Adipocyte (in vitro differentiated cells): ENCODE results near the gene CARD9.
"Not testable (repeated sequence)": the region's sequence is repeated elsewhere in the genome, so short reads cannot be mapped to it uniquely, and the experiment has no call there.

Experiments
- DNase-seq: peaks from one replicate; pipeline ENCODE4 v3.0.0-alpha.2; 2015; ENCODE audit warnings: low read depth
- H3K27me3 ChIP-seq: replicated peaks from 2 replicates; pipeline ENCODE4 v1.7.0; 2013; ENCODE audit warnings: mild to moderate bottlenecking, low read length, moderate library complexity; ENCODE audit not compliant: control insufficient read depth, insufficient read depth
- H3K36me3 ChIP-seq: 2 replicates; pipeline ENCODE4 v1.7.0; 2013; ENCODE audit warnings: low read length, mild to moderate bottlenecking, moderate library complexity; ENCODE audit not compliant: control insufficient read depth, insufficient read depth, severe bottlenecking
- H3K4me1 ChIP-seq: 2 replicates; pipeline ENCODE4 v1.7.0; 2013; ENCODE audit warnings: mild to moderate bottlenecking, low read length, moderate library complexity; ENCODE audit not compliant: control insufficient read depth, insufficient read depth
- H3K4me3 ChIP-seq: 2 replicates; pipeline ENCODE4 v1.7.0; 2013; ENCODE audit warnings: mild to moderate bottlenecking, low read length, moderate library complexity
- H3K9ac ChIP-seq: 2 replicates; pipeline ENCODE4 v1.7.0; 2013; ENCODE audit warnings: mild to moderate bottlenecking, low read length, moderate library complexity
- H3K9me3 ChIP-seq: 2 replicates; pipeline ENCODE4 v1.7.0; 2013; ENCODE audit warnings: mild to moderate bottlenecking, low read length, moderate library complexity; ENCODE audit not compliant: control insufficient read depth

Gene CARD9

DNA sequence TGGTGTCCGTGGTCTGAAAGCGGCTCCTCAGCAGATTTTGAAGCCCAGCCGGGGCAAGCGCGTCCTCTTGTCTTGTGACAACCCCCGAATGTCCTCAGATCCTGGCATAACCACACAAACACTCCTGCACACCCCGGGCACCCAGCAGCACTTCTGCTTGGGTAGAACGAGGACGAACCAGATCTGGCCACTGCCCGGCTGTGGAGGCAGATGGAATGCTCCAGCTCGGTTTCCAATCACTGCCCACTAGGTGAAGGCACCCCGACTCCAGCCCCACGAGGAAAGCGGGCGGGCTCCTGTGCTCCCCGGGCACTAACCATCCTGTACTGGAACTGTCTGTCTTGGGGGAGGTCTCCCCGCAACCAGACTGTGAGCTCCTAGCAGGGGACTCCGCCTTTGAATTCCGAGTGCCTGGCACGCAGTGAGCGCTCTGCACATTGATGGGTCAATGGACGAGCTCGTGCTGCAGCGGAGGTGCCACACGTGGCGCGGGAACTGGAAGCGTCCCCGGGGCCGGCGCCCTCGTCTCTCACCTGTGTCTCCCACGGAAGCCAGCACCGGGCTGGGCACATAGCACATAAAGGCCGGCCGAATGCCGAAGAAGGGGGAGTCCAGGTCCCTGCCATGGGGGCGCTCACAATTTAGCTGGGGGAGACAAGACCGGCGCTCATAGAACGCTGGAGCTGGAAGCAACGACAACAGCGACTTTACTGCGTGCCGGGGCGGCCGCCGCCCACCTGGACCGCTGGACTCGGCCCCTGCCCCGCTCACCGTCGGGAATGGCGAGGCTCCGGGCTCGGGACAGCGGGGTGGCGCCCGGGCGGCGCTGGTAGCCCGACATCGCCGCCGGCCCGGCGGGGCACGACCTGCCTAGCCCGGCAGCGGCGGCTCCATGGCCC, 36.3 kb upstream of the CARD9 start:
- peaks cover 53% of the 10 kb centered on the region for H3K36me3 ChIP-seq

DNA sequence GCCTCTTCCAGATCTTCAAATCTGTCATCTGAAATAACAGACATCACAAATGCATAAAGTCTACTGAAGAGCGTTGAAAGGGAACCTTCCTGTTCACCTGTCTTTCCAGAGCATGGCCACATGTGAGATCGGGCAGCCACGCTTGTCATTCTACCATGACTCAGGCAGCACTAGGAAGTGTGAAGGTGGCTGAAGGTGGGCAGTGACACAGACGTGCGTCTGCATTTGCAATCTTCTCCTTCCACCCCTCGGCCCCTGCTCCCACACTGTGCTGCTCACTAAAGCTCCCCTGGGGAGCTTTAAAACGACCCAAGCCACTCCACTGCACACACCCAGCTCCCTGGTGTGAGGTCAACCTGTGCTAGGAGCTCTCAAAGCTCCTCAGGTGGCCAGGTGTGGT, 34.4 kb upstream of the CARD9 start:
- H3K9ac ChIP-seq: no peak overlapping the region
- H3K36me3 ChIP-seq: peaks cover 49% of the 10 kb centered on the region
- no peaks in the 10 kb centered on the region for H3K27me3 ChIP-seq

More for the DNA sequence above, 36.3 kb upstream of the CARD9 start:
- H3K4me3 ChIP-seq: peak overlapping the region; percentile 98
- H3K9me3 ChIP-seq: no peaks in the 10 kb centered on the region
- DNase-seq: peak; percentile 61
- peaks cover 30% of the 10 kb centered on the region for H3K4me1 ChIP-seq
- H3K27me3 ChIP-seq: no peaks in the 10 kb centered on the region
- peak overlapping the region; percentile 88 for H3K9ac ChIP-seq

DNA sequence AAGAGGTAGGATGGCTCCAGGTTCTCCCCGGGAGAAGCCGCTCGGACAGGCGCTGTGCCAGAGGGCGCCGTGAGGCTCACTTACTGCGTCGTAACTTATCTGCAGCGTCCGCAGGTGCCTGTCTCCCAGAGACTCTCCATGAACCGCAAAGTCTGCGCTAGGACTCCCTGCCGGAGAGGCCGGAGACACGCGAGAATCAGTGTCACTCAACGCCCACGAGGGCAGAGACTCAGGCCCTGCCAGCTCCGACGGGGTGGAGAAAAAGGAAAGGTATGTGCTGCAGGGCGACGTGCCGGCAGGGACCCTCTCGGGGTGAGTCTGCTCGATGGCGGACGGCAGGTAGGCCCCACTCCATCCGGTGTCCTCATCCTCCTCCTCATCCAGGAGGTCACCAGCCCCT, 33.6 kb upstream of the CARD9 start:
- H3K4me1 ChIP-seq: peaks cover 21% of the 10 kb centered on the region
- not testable (repeated sequence) for H3K4me3 ChIP-seq, DNase-seq, H3K9ac ChIP-seq, H3K9me3 ChIP-seq, H3K27me3 ChIP-seq
- H3K36me3 ChIP-seq: peaks cover 47% of the 10 kb centered on the region

More for the DNA sequence above, 34.4 kb upstream of the CARD9 start:
- DNase-seq: no peak
- Histone ChIP-seq H3K4me3 (no peak overlapping the region), H3K9me3 (no peaks in the 10 kb centered on the region), H3K4me1 (peaks cover 26% of the 10 kb centered on the region)

DNA sequence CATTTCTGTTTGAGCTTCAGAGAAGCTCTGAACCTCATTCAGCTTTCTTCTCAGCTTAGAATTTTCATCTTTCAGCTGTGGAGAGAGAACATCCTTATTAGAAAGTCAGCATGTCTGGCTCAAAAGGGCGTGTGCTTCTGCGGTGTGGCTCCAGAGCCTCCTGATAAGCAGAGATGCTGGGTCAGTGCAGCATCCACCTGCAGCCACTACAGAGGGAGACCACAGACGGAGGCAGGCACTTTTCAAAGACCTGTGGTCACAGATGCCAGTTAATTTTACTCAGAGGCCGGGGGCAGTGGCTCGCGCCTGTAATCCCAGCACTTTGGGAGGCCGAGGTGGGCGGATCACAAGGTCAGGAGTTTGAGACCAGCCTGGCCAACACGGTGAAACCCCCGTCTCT, 32.4 kb upstream of the CARD9 start:
- H3K9ac ChIP-seq, H3K27me3 ChIP-seq, H3K4me3 ChIP-seq, DNase-seq, H3K9me3 ChIP-seq: not testable (repeated sequence)
- Histone ChIP-seq H3K4me1 (peaks cover 11% of the 10 kb centered on the region), H3K36me3 (peaks cover 55% of the 10 kb centered on the region)

- Histone ChIP-seq H3K9ac (no peak overlapping the region), H3K4me1 (peaks cover 12% of the 10 kb centered on the region), H3K27me3 (no peaks in the 10 kb centered on the region), H3K36me3 (peaks cover 55% of the 10 kb centered on the region), H3K4me3 (no peak overlapping the region), H3K9me3 (no peaks in the 10 kb centered on the region)
- no peak for DNase-seq
Observed at GRCh38 chr9:136405481-136405880, 32.0 kb upstream of the CARD9 start.

- Histone ChIP-seq H3K9ac (no peak overlapping the region), H3K27me3 (no peaks in the 10 kb centered on the region), H3K4me3 (no peak overlapping the region), H3K9me3 (no peaks in the 10 kb centered on the region), H3K4me1 (peaks cover 15% of the 10 kb centered on the region), H3K36me3 (peaks cover 55% of the 10 kb centered on the region)
- no peak for DNase-seq
Observed at GRCh38 chr9:136404801-136405136, 31.3 kb upstream of the CARD9 start.

GRCh38 chr9:136403915-136404800, 30.7 kb upstream of the CARD9 start:
- Histone ChIP-seq H3K9me3 (no peaks in the 10 kb centered on the region), H3K27me3 (no peaks in the 10 kb centered on the region), H3K9ac (no peak overlapping the region), H3K36me3 (peaks cover 55% of the 10 kb centered on the region), H3K4me3 (no peak overlapping the region), H3K4me1 (peaks cover 11% of the 10 kb centered on the region)
- DNase-seq: no peak

DNA sequence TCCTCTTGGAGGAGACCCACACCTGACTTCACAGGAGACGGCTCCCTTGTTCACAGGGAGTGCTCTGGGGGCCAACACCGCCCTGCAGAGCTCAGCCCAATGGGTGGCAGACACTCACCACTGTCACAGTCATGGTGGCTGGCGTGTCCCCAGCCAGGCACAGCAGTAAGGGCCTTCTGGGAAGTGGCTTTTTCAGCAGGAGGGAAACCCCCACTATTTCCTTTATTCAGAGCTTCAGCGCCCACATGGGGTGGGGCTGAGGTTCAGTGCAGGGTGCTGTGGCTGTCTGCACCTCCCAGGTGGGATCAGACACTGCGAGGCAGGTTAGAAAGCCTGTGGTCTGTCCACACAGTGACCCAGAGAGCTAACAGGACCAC, 30.1 kb upstream of the CARD9 start:
- Histone ChIP-seq H3K9ac (no peak overlapping the region), H3K4me1 (peaks cover 12% of the 10 kb centered on the region), H3K36me3 (peaks cover 55% of the 10 kb centered on the region), H3K9me3 (no peaks in the 10 kb centered on the region), H3K27me3 (no peaks in the 10 kb centered on the region), H3K4me3 (no peak overlapping the region)
- DNase-seq: no peak

DNA sequence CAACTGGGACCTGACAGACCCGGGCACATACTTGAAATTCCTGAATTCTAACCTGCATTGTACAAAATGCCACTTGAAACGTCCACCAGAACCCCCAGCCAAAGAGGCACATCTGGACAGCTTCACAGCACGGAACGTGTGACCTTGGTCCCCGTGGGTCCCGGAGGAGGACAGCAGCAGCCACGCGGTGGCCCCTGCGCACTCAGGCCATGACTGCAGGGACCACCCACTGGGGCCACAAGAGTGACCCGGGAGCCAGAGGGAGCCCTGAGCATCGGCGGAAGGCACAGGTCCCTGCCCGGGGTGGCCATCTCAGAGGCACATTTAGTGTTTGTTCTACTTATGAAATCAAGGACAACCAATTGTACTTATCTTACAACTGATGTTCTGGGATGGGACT, 28.6 kb upstream of the CARD9 start:
- DNase-seq: no peak
- Histone ChIP-seq H3K36me3 (peaks cover 54% of the 10 kb centered on the region), H3K27me3 (no peaks in the 10 kb centered on the region), H3K4me1 (peaks cover 12% of the 10 kb centered on the region), H3K4me3 (no peak overlapping the region), H3K9me3 (no peaks in the 10 kb centered on the region), H3K9ac (no peak overlapping the region)

- peaks cover 57% of the 10 kb centered on the region for H3K36me3 ChIP-seq
- no peaks in the 10 kb centered on the region for H3K9me3 ChIP-seq
Observed at GRCh38 chr9:136401173-136401922, 27.9 kb upstream of the CARD9 start.

More at GRCh38 chr9:136401173-136401922, 27.9 kb upstream of the CARD9 start:
- no peak for DNase-seq
- no peak overlapping the region for H3K4me3 ChIP-seq
- peaks cover 12% of the 10 kb centered on the region for H3K4me1 ChIP-seq
- no peaks in the 10 kb centered on the region for H3K27me3 ChIP-seq
- peak overlapping the region; percentile 88 for H3K9ac ChIP-seq
